Measurements from ENCODE around the gene CBX5.
"Not testable (repeated sequence)": the region's sequence is repeated elsewhere in the genome, so short reads cannot be mapped to it uniquely, and the experiment has no call there.

CBX5 gene

DNA sequence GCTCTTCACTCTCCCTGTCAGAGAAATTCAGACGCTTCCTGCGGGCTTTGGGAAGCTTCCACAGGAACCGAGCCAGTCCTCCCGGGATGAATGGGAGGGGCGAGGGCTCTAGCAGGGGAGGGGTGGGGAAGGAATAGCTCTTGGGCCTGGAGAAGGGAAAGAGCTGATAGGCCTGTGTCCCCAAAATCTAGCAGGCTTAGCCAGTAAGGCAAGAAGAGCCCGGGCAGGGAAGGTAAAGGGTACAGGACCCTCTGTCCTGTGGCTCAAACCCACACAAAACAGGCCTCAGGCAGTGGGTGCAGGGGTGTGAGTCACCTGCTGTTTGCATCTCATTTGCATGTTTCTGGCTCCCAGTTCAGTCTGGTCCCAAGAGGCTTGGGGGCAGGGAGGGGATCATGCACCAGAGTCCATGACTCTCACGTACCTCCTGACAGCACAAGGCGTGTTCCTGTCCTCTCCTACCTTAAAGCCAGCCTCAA is 82.5 kb downstream of the CBX5 start:
- TF ChIP-seq, protein P1, sequence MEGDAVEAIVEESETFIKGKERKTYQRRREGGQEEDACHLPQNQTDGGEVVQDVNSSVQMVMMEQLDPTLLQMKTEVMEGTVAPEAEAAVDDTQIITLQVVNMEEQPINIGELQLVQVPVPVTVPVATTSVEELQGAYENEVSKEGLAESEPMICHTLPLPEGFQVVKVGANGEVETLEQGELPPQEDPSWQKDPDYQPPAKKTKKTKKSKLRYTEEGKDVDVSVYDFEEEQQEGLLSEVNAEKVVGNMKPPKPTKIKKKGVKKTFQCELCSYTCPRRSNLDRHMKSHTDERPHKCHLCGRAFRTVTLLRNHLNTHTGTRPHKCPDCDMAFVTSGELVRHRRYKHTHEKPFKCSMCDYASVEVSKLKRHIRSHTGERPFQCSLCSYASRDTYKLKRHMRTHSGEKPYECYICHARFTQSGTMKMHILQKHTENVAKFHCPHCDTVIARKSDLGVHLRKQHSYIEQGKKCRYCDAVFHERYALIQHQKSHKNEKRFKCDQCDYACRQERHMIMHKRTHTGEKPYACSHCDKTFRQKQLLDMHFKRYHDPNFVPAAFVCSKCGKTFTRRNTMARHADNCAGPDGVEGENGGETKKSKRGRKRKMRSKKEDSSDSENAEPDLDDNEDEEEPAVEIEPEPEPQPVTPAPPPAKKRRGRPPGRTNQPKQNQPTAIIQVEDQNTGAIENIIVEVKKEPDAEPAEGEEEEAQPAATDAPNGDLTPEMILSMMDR (IDR thresholded peaks at IDR 0.05; ENCODE audit: extremely low read depth, missing control alignments) = no peak

DNA sequence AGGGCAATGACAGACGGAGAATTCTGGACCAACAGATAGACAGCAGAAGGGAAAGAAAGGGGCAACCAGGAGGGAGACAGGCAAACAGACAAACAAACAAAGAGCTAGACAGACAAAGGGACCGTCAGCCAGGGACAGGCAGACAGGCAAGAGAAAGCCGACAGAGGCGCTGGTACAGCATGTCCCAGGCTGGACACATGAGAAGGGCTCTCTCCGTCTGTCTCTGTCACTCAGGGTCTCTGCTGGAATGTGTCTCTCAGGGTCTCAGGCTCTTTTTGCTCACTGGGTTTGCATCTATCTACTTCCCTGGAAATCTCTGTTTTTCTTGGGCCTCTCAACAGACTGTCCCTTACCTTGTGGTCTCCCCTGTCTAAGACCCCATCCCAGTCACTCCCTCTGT is 82.9 kb downstream of the CBX5 start:
- TF ChIP-seq, protein P1 (IDR thresholded peaks at IDR 0.05; ENCODE audit: extremely low read depth, missing control alignments) = no peak

More for the DNA sequence above, 82.5 kb downstream of the CBX5 start:
- no peak for DNase-seq (ENCODE audit: low spot score)

DNA sequence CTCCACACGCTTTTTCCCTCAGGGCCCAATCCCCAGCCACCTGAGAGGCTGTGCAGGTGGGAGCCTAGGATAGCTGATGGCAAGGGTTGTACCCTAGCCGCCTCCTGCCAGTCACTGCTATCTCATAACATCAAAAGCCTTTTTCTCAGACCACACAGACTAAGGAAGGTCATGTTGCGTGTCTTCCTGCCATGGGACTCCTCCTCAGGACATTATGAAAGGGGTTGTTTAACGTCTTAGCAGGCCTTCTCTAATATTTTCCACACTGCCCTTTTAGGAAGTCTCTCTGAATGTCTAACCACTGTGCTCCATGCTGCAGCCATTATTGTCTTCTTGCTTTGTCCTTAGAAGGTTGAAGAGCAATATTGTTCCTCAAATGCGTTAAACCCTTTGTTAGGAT is 83.5 kb downstream of the CBX5 start:
- TF ChIP-seq, protein P1 (IDR thresholded peaks at IDR 0.05; ENCODE audit: extremely low read depth, missing control alignments) = no peak
- DNase-seq (ENCODE audit: low spot score) = no peak

More for the DNA sequence above, 82.9 kb downstream of the CBX5 start:
- no peak for DNase-seq (ENCODE audit: low spot score)

DNA sequence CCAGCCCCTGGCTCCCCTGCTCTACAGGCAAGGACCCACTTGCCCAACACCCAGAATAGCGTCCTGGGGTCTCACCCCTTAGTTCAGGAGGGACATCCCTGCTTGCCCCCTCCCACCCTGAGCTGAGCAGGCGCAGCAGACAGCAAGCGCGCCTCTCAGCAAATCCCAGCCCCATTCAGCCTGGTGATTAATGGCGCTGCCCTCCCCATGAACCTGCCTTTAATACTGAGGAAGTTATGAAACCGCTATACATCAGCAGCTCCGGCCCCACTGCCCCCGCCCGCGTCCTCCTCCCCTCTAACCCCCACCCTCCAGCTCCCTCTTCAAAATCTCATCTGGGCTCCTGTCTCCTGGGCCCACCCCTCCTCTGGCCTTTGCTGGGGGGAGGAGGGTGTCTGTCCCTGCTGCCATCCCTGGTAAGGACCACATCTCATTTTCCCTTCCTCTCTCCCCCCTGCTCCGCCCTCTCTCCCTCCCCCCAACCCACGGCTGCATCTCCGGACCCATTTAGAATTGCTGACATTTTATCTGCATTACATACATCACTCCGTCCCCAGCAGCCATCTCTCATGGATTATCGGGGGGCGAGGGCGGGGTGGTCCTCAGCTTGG is 84.1 kb downstream of the CBX5 start:
- TF ChIP-seq, protein P1 (IDR thresholded peaks at IDR 0.05; ENCODE audit: extremely low read depth, missing control alignments) = no peak
- DNase-seq (ENCODE audit: low spot score) = no peak

DNA sequence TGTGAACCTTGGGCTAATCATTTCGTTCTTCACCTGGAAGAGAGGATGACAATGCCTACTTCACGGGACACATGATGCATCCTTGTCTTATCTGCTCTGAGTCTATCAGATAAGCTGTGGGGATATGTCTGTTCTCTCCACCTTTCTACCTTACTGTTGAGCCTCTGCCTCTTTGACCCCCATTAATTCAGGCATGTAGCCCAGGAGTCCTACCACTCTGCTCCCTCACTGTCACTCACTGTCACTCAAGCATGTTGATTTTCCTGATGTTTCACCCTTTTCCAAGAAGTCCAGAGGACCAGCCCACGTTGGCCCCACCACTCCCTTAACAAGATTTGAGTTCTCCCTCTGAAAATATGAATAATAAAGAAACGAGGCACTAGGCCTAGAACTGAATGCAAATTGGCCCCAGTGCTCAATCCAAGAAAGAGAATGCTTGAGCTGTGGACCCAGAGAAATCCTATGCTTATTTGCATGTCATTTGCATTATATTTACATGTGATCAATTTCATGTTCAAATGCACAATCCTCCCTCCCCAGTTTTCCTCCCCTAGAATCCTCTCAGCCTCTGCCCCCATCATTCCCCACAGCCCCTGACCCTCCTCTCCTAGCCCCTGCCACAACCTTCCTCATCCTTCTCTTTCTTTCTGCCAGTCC is 84.7 kb downstream of the CBX5 start:
- TF ChIP-seq, protein P1 (IDR thresholded peaks at IDR 0.05; ENCODE audit: extremely low read depth, missing control alignments) = no peak
- no peak for DNase-seq (ENCODE audit: low spot score)

DNA sequence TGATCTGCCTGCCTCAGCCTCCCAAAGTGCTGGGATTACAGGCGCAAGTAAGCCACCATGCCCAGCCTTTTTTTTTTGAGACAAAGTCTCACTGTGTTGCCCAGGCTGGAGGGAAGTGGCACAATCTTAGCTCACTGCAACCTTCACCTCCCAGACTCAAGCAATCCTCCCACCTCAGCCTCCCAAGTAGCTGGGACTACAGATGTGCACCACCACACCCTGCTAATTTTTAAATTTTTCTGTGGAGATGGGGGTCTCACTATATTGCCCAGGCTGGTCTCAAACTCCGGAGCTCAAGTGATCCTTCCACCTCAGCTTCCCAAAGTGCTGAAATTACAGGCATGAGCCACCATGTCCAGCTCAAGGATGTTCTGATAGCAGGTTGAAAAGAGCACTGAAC is 85.3 kb downstream of the CBX5 start:
- not testable (repeated sequence) for DNase-seq (ENCODE audit: low spot score)

DNA sequence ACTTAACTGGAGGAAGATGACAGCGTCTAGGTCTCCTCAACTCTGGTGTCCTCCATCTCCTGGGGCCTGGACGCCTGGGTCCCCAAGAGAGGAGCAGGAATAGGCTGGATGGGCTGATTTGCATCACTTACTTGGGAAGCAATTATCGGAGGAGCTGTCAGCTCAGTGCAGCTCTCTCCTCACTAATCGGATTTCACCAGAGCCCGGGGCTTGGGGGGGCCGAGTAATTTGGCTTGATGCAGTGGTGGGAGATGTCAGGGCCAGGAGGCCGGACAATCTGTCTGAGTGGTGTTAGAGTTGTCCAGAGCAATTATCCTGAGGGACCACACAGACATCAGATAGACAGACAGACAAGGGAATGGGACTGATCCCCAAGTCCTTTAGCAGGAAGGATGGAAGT is 86.5 kb downstream of the CBX5 start:
- TF ChIP-seq, protein P1 (IDR thresholded peaks at IDR 0.05; ENCODE audit: extremely low read depth, missing control alignments) = no peak
- DNase-seq (ENCODE audit: low spot score) = no peak

All from GM20000 (cell line).